HL-60/S4 treated with phorbol 12-myristate 13-acetate at 8.2 ng/mL for 4 days and 3 days (cell line): ENCODE measurements around the gene ENTHD1.

Source experiments
- in situ Hi-C: fragments of 300-500 bp; cut with MboI; formaldehyde crosslinking; loops from 2 replicates; pipeline ENCODE4 v1.15.0; 2022; ENCODE audit warnings: low sequenced_read_pairs

ENTHD1 gene

GRCh38 chr22:39693943-39694500 lies 199.5 kb downstream of the ENTHD1 start:
- in situ Hi-C loops, result no loop called here
